ACC112 (cell line): ENCODE data around the gene SDK1.

Source experiments
- H2AFZ ChIP-seq: fragments of 200-600 bp; sonication (generic); one replicate; pipeline ENCODE4 v1.6.0; 2017; ENCODE audit warnings: antibody characterized with exemption, low read length; ENCODE audit not compliant: unreplicated experiment
- H3K27ac ChIP-seq: fragments of 200-600 bp; sonication (generic); 2 replicates; pipeline ENCODE4 v1.5.1; 2014; ENCODE audit warnings: low read depth, mild to moderate bottlenecking, antibody characterized with exemption, low read length, moderate library complexity
- H3K27me3 ChIP-seq: fragments of 200-600 bp; sonication (generic); 2 replicates; pipeline ENCODE4 v1.6.1; 2014; ENCODE audit warnings: mild to moderate bottlenecking, antibody characterized with exemption, low read length, moderate library complexity, mixed read lengths; ENCODE audit not compliant: insufficient read depth
- H3K36me3 ChIP-seq: fragments of 200-600 bp; sonication (generic); 2 replicates; pipeline ENCODE4 v1.6.1; 2016; ENCODE audit warnings: mild to moderate bottlenecking, antibody characterized with exemption, low read length, moderate library complexity, mixed read lengths; ENCODE audit not compliant: insufficient read depth
- H3K4me1 ChIP-seq: fragments of 200-600 bp; sonication (generic); one replicate; pipeline ENCODE4 v1.6.1; 2016; ENCODE audit warnings: low read length, mixed read lengths; ENCODE audit not compliant: insufficient read depth, unreplicated experiment, control insufficient read depth
- H3K4me3 ChIP-seq: fragments of 200-600 bp; sonication (generic); 2 replicates; pipeline ENCODE4 v1.5.1; 2014; ENCODE audit warnings: mild to moderate bottlenecking, low read depth, low read length
- H3K79me2 ChIP-seq: fragments of 200-600 bp; sonication (generic); one replicate; pipeline ENCODE4 v1.6.0; 2016; ENCODE audit warnings: low read length; ENCODE audit not compliant: control insufficient read depth, unreplicated experiment, insufficient read depth

The SDK1 gene

DNA sequence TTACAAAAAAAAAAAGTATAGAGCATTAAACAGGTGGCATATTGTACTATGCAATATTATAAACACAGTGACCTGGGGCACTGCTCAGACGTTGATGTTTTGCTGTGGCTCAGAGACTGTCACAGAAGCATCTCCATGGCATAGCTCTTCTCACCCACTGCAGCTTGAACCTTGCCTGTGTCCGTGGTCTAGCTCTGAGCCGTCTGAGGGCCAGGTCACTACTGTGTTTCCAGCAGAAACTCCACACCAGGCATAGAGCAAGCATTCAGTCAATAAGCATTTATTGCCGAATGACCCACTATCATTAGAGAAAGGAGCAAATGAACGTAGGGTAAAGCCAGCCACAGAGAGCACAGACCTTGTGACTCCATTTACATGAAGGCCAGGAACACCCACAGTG, 937.8 kb downstream of the SDK1 start:
- no peaks in the 10 kb centered on the region for H3K79me2 ChIP-seq
- no peak overlapping the region for H3K4me3 ChIP-seq
- H3K27ac ChIP-seq = no peak overlapping the region
- no peaks in the 10 kb centered on the region for H3K4me1 ChIP-seq
- H2AFZ ChIP-seq = no peak overlapping the region
- no peaks in the 10 kb centered on the region for H3K27me3 ChIP-seq
- H3K36me3 ChIP-seq = no peaks in the 10 kb centered on the region

DNA sequence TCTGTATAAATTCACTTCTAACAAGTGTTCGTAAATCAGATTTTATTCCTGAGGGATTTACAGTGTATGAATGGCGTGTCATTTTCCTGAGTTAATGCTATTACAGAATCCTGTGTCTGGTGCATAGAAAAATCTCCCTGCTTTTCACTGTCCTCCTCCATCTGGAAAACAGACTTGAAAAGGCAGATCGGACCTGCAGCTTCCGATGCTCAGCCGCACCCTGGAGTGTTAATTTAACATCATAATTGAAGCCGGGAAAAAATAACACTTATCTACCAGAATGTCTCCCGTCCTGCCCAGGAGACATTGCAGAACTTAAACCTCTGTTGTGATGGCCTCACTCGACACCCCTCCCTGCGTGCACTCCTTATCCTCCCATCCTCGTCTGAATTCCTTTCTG, 939.0 kb downstream of the SDK1 start:
- Histone ChIP-seq H3K79me2 (no peaks in the 10 kb centered on the region), H3K4me3 (no peak overlapping the region), H3K4me1 (no peaks in the 10 kb centered on the region), H3K36me3 (no peaks in the 10 kb centered on the region), H3K27ac (no peak overlapping the region), H3K27me3 (no peaks in the 10 kb centered on the region), H2AFZ (no peak overlapping the region)

- Histone ChIP-seq H3K4me3 (no peak overlapping the region), H3K79me2 (no peaks in the 10 kb centered on the region), H2AFZ (no peak overlapping the region), H3K4me1 (no peaks in the 10 kb centered on the region), H3K27me3 (no peaks in the 10 kb centered on the region), H3K27ac (no peak overlapping the region), H3K36me3 (no peaks in the 10 kb centered on the region)
These were observed 939.7 kb downstream of the SDK1 start for GRCh38 chr7:4240520-4241303.

- Histone ChIP-seq H3K27me3 (no peaks in the 10 kb centered on the region), H3K36me3 (no peaks in the 10 kb centered on the region), H3K79me2 (no peaks in the 10 kb centered on the region)
These were observed 940.2 kb downstream of the SDK1 start for GRCh38 chr7:4241304-4241612.

DNA sequence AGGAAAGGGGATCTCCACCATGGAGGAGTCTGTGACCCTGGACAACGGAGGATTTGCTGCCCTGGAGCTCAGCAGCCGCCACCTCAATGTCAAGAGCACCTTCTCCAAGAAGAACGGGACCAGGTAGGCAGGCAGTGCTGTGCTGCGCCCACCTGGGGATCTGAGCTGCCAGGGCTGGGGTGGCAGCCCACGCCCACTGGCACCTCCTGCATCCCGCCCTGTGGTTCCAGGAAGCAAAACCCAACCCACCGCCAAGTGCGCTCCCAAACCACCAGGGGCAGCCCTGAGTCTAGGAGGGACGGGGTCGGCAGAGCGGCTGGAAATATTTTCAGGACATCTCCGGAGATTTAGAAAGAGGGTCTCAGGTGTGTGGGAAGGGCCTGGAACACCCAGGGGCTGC, 940.7 kb downstream of the SDK1 start:
- Histone ChIP-seq H3K27me3 (no peaks in the 10 kb centered on the region), H3K27ac (no peak overlapping the region), H3K79me2 (no peaks in the 10 kb centered on the region), H3K4me3 (no peak overlapping the region), H2AFZ (no peak overlapping the region), H3K4me1 (no peaks in the 10 kb centered on the region), H3K36me3 (no peaks in the 10 kb centered on the region)

More at GRCh38 chr7:4241304-4241612, 940.2 kb downstream of the SDK1 start:
- Histone ChIP-seq H2AFZ (no peak overlapping the region), H3K27ac (no peak overlapping the region), H3K4me3 (no peak overlapping the region), H3K4me1 (no peaks in the 10 kb centered on the region)

- H3K4me1 ChIP-seq = no peaks in the 10 kb centered on the region
- H3K27me3 ChIP-seq = no peaks in the 10 kb centered on the region
- no peak overlapping the region for H3K4me3 ChIP-seq
- H3K27ac ChIP-seq = no peak overlapping the region
- H2AFZ ChIP-seq = no peak overlapping the region
- H3K36me3 ChIP-seq = no peaks in the 10 kb centered on the region
- no peaks in the 10 kb centered on the region for H3K79me2 ChIP-seq
These were observed 941.7 kb downstream of the SDK1 start for GRCh38 chr7:4242706-4243105.

DNA sequence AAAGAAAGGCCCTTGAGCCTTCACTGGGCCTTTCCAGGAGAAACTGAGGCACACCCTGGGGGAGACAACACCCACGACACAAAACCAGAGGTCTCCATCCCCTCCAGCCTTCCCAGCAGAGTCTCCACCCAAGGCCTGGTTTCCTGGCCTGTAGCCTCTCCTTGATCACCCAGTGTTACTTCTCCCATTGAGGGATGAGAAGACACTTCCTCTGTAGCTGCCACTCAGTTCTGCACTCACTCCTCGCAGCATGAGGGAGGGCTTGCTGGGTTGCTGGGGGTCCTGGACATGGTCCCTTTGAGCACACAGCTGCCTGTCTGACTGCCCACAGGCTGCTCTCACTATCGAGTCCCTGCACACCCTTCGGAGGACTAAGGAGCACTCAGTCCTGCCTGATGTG, 943.0 kb downstream of the SDK1 start:
- Histone ChIP-seq H3K27ac (no peak overlapping the region), H2AFZ (no peak overlapping the region), H3K27me3 (no peaks in the 10 kb centered on the region), H3K36me3 (no peaks in the 10 kb centered on the region), H3K4me1 (no peaks in the 10 kb centered on the region), H3K79me2 (no peaks in the 10 kb centered on the region), H3K4me3 (no peak overlapping the region)

DNA sequence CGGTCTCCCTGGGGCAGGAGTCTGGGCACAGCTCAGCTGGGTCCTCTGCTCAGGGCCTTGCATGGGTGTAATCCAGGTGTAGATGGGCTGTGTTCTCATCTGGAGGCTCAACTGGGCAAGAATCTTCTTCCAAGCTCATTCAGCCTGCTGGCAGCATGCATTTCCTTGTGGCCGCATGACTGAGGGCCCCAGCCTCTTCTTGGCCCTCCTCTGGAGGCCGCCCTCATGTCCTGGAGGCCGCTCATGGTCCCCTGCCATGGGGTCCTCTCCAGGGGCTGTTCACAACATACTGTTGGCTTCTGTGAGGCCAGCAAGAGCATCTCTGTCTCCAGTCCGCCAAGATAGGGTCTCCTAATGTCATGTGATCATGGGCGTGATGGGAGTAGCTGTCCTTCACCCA, 943.6 kb downstream of the SDK1 start:
- Histone ChIP-seq H3K27me3 (no peaks in the 10 kb centered on the region), H3K27ac (no peak overlapping the region)

GRCh38 chr7:4245135-4245865, 944.2 kb downstream of the SDK1 start:
- Histone ChIP-seq H3K4me1 (no peaks in the 10 kb centered on the region), H3K27ac (no peak overlapping the region), H3K79me2 (no peaks in the 10 kb centered on the region), H3K36me3 (no peaks in the 10 kb centered on the region), H3K27me3 (no peaks in the 10 kb centered on the region), H2AFZ (no peak overlapping the region), H3K4me3 (no peak overlapping the region)

More for the DNA sequence above, 943.6 kb downstream of the SDK1 start:
- Histone ChIP-seq H3K4me3 (no peak overlapping the region), H2AFZ (no peak overlapping the region), H3K36me3 (no peaks in the 10 kb centered on the region), H3K4me1 (no peaks in the 10 kb centered on the region), H3K79me2 (no peaks in the 10 kb centered on the region)

DNA sequence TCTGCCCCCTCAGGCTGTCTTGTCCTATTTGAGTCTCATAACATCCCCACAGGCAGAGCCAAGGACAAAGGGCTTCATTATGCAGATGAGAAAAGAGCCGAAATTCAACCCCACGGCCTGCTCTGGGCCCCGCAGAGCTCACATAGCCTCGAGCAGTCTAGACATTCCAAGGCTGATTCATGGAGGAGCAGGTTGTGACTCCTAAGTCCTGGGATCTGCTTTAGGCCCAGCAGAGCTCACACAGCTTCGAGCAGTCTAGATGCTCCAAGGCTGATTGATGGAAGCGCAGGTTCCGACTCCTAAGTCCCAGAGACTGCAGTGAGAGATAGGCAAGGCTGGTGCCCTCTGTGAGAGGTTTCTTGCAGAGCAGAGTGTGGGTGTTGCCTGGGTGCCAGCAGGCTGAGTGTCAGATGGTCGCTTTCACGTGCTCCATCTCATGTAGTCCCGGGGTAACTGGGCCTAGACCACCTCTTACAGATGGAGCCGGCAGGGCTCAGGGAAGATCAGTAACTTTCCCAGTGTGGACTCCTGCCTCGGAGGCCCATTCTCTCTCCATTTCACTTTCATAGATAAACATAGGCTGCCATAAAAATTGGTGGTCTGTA, 944.9 kb downstream of the SDK1 start:
- no peaks in the 10 kb centered on the region for H3K27me3 ChIP-seq
- H3K27ac ChIP-seq = no peak overlapping the region
- no peaks in the 10 kb centered on the region for H3K36me3 ChIP-seq

DNA sequence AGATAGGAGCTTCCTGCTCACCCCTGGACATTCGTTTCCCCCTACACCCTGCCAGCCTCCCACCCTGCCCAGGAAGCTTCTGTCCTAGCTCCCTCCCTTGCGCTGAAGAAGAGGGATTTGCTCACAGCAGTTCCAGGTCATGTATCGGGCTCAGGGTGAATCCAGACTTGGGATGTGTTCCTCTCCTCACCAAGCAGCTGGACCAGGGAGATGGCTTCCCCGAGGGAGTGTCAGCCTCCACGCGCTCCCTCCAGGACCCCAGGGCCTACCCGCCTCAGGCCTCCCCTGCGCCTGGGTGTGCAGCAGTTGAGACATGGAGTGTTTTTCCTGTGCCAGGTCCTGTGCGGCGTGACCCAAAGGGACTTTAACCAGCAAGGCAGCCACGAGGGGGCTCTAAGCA, 945.5 kb downstream of the SDK1 start:
- Histone ChIP-seq H3K27me3 (no peaks in the 10 kb centered on the region), H3K27ac (no peak overlapping the region), H3K4me1 (no peaks in the 10 kb centered on the region), H2AFZ (no peak overlapping the region), H3K36me3 (no peaks in the 10 kb centered on the region), H3K4me3 (no peak overlapping the region), H3K79me2 (no peaks in the 10 kb centered on the region)

More for the DNA sequence above, 944.9 kb downstream of the SDK1 start:
- Histone ChIP-seq H3K4me1 (no peaks in the 10 kb centered on the region), H2AFZ (no peak overlapping the region), H3K79me2 (no peaks in the 10 kb centered on the region), H3K4me3 (no peak overlapping the region)
